ENCODE measurements around the gene POU2F2.

Gene POU2F2

GRCh38 chr19:42099336-42099925, 32.8 kb downstream of the POU2F2 start:
- no peak for DNase-seq (ENCODE audit: low spot score)

- DNase-seq (ENCODE audit: low spot score) = no peak
Measured at GRCh38 chr19:42098781-42099180, 33.5 kb downstream of the POU2F2 start.

GRCh38 chr19:42097461-42097860, 34.8 kb downstream of the POU2F2 start:
- DNase-seq (ENCODE audit: low spot score) = no peak

GRCh38 chr19:42096255-42096837, 35.9 kb downstream of the POU2F2 start:
- no peak for DNase-seq (ENCODE audit: low spot score)

GRCh38 chr19:42095814-42096230, 36.4 kb downstream of the POU2F2 start:
- DNase-seq (ENCODE audit: low spot score) = no peak

- no peak for DNase-seq (ENCODE audit: low spot score)
Measured at GRCh38 chr19:42095142-42095813, 37.0 kb downstream of the POU2F2 start.

- DNase-seq (ENCODE audit: low spot score) = no peak
Measured at GRCh38 chr19:42093926-42094325, 38.3 kb downstream of the POU2F2 start.

- no peak for DNase-seq (ENCODE audit: low spot score)
Measured at GRCh38 chr19:42093505-42093904, 38.7 kb downstream of the POU2F2 start.

GRCh38 chr19:42092350-42092749, 39.9 kb downstream of the POU2F2 start:
- peak; percentile 45 for DNase-seq (ENCODE audit: low spot score)

GRCh38 chr19:42091742-42092141, 40.5 kb downstream of the POU2F2 start:
- peak; percentile 40 for DNase-seq (ENCODE audit: low spot score)

GRCh38 chr19:42091300-42091699, 40.9 kb downstream of the POU2F2 start:
- DNase-seq (ENCODE audit: low spot score) = no peak

- DNase-seq (ENCODE audit: low spot score) = no peak
Measured at GRCh38 chr19:42090672-42091071, 41.6 kb downstream of the POU2F2 start.

GRCh38 chr19:42089772-42090171, 42.5 kb downstream of the POU2F2 start:
- DNase-seq (ENCODE audit: low spot score) = no peak

- no peak for DNase-seq (ENCODE audit: low spot score)
Measured at GRCh38 chr19:42089191-42089750, 43.0 kb downstream of the POU2F2 start.

GRCh38 chr19:42088471-42089190, 43.6 kb downstream of the POU2F2 start:
- peak; percentile 88 for DNase-seq (ENCODE audit: low spot score)

- DNase-seq (ENCODE audit: low spot score) = no peak
Measured at GRCh38 chr19:42086770-42087550, 45.3 kb downstream of the POU2F2 start.

- no peak for DNase-seq (ENCODE audit: low spot score)
Measured at GRCh38 chr19:42086188-42086736, 46.0 kb downstream of the POU2F2 start.

- DNase-seq (ENCODE audit: low spot score) = no peak
Measured at GRCh38 chr19:42083537-42083936, 48.7 kb downstream of the POU2F2 start.

- DNase-seq (ENCODE audit: low spot score) = peak; percentile 72
Measured at GRCh38 chr19:42081584-42082203, 50.6 kb downstream of the POU2F2 start.

GRCh38 chr19:42080764-42081375, 51.4 kb downstream of the POU2F2 start:
- no peak for DNase-seq (ENCODE audit: low spot score)

All from GM03348 (cell line).